ENCODE measurements around the gene SLC16A14. TPM values are rescaled to one million over a fixed set of nuclear protein-coding genes. Genes with fewer than 3 reads are reported as not detected.
A peak's percentile ranks its signal among the peaks of the same experiment; 100 is the strongest.

SLC16A14 gene
- total RNA-seq, 1 experiment from 2014 or later, result 0.56 TPM

DNA sequence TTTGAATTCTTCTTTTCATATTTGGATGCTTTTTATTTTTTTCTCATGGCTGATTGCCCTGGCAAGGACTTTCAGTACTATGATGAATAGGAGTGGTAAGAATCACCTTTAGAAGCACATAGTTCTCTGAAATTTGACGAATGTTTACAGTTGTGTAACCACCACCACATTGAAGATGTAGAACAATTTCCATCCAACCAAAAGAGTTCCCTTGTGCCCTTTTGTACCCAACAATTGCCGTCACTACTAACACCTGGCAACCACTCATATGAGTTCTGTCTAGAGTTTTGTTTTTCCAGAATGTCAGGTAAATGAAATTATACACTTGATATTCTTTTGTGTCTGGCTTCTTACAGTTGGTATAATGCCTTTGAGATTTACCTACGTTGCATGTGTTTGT is 28.7 kb upstream of the SLC16A14 start:
- ChIA-PET POLR2A (interaction anchor here (0.7 to 1.0 kb wide), 2 partner anchors 8 to 648 kb away, joined by 3 read pairs; no protein-coding TSS in a partner anchor), CTCF (no interaction called here)
- no peaks in the 10 kb centered on the region for H3K27me3 Mint-ChIP-seq (ENCODE audit: insufficient read depth, unreplicated experiment)
- DNase-seq (ENCODE audit: unreplicated experiment), result peak; percentile 60
- H3K9me3 Mint-ChIP-seq (ENCODE audit: unreplicated experiment), result peaks cover 11% of the 10 kb centered on the region
- intact Hi-C loops (cut with micrococcal nuclease), result no loop called here
- TF ChIP-seq, protein P1, sequence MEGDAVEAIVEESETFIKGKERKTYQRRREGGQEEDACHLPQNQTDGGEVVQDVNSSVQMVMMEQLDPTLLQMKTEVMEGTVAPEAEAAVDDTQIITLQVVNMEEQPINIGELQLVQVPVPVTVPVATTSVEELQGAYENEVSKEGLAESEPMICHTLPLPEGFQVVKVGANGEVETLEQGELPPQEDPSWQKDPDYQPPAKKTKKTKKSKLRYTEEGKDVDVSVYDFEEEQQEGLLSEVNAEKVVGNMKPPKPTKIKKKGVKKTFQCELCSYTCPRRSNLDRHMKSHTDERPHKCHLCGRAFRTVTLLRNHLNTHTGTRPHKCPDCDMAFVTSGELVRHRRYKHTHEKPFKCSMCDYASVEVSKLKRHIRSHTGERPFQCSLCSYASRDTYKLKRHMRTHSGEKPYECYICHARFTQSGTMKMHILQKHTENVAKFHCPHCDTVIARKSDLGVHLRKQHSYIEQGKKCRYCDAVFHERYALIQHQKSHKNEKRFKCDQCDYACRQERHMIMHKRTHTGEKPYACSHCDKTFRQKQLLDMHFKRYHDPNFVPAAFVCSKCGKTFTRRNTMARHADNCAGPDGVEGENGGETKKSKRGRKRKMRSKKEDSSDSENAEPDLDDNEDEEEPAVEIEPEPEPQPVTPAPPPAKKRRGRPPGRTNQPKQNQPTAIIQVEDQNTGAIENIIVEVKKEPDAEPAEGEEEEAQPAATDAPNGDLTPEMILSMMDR (IDR thresholded peaks at IDR 0.05; ENCODE audit: unreplicated experiment), result no peak
- no TSS peak for BruUV-seq (replicated peaks)
- no peaks in the 10 kb centered on the region for H3K36me3 Mint-ChIP-seq (ENCODE audit: insufficient read depth, unreplicated experiment)
- H3K4me1 Mint-ChIP-seq (ENCODE audit: insufficient read depth, unreplicated experiment), result no peaks in the 10 kb centered on the region
- H3K4me3 Mint-ChIP-seq (ENCODE audit: unreplicated experiment), result no peak overlapping the region
- peak overlapping the region; percentile 79 for H3K27ac Mint-ChIP-seq (ENCODE audit: low read depth, unreplicated experiment)

DNA sequence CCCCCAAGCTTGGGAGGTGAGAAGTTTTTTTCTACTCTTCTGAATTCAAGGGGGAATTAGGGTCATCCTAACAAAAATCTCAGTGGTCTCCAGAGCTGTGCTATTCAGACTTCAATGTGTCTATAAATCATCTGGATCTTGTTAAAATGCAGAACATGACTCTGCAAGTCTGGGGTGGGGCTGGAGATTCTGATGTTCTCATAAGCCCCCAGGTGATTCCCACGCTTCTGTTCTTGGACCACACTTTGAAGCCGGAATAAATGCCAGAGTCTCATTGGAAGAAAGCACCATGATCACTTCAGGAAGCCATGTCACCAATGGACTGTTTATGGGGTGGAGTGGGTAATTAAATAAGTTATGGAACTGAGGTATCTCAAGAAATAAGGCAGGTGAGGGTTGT is 22.2 kb upstream of the SLC16A14 start:
- ChIA-PET CTCF (interaction anchor here (0.5 kb wide), 1 partner anchor 1082 kb away, joined by 3 read pairs; no protein-coding TSS in a partner anchor), POLR2A (interaction anchor here (0.7 kb wide), 1 partner anchor 50 kb away, joined by 3 read pairs; no protein-coding TSS in a partner anchor)
- no peak overlapping the region for H3K4me3 Mint-ChIP-seq (ENCODE audit: unreplicated experiment)
- TF ChIP-seq, protein P1 (IDR thresholded peaks at IDR 0.05; ENCODE audit: unreplicated experiment), result no peak
- H3K36me3 Mint-ChIP-seq (ENCODE audit: insufficient read depth, unreplicated experiment), result no peaks in the 10 kb centered on the region
- no peaks in the 10 kb centered on the region for H3K4me1 Mint-ChIP-seq (ENCODE audit: insufficient read depth, unreplicated experiment)
- H3K27me3 Mint-ChIP-seq (ENCODE audit: insufficient read depth, unreplicated experiment), result peaks cover 10% of the 10 kb centered on the region
- H3K9me3 Mint-ChIP-seq (ENCODE audit: unreplicated experiment), result peaks cover 7% of the 10 kb centered on the region
- H3K27ac Mint-ChIP-seq (ENCODE audit: low read depth, unreplicated experiment), result no peak overlapping the region
- intact Hi-C loops (cut with micrococcal nuclease), result no loop called here
- no peak for DNase-seq (ENCODE audit: unreplicated experiment)
- BruUV-seq (replicated peaks), result no TSS peak

DNA sequence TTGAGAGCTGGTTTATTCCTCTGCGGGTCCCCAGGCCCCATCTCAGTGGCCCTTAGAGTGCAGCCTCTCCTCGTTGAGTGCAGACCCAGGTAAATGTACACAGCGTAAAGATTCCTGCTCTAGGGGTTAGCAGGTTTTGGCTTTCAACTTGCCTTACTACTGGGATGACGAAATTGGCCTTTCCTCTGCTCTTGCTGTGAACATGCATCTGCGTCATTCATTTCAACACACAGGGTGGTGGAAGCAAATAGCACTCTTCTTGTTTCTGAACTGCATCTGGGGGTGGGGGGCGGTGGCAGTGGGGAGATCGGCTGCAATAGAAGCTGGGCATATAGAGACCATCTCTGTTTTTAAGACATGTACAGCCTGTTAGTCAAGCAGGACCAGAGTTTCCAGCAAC is 16.5 kb upstream of the SLC16A14 start:
- Mint-ChIP-seq H3K36me3 (ENCODE audit: insufficient read depth, unreplicated experiment) (no peaks in the 10 kb centered on the region), H3K4me1 (ENCODE audit: insufficient read depth, unreplicated experiment) (no peaks in the 10 kb centered on the region), H3K27me3 (ENCODE audit: insufficient read depth, unreplicated experiment) (no peaks in the 10 kb centered on the region), H3K9me3 (ENCODE audit: unreplicated experiment) (no peaks in the 10 kb centered on the region), H3K4me3 (ENCODE audit: unreplicated experiment) (no peak overlapping the region), H3K27ac (ENCODE audit: low read depth, unreplicated experiment) (no peak overlapping the region)
- intact Hi-C loops (cut with micrococcal nuclease), result no loop called here
- CTCF ChIA-PET, result interaction anchor here (1.6 kb wide), 1 partner anchor 16 kb away, joined by 6 read pairs; the partner anchor contains the start of gene SLC16A14
- DNase-seq (ENCODE audit: unreplicated experiment), result peak; percentile 68
- TF ChIP-seq, protein P1 (IDR thresholded peaks at IDR 0.05; ENCODE audit: unreplicated experiment), result no peak
- POLR2A ChIA-PET, result no interaction called here
- BruUV-seq (replicated peaks), result no TSS peak

DNA sequence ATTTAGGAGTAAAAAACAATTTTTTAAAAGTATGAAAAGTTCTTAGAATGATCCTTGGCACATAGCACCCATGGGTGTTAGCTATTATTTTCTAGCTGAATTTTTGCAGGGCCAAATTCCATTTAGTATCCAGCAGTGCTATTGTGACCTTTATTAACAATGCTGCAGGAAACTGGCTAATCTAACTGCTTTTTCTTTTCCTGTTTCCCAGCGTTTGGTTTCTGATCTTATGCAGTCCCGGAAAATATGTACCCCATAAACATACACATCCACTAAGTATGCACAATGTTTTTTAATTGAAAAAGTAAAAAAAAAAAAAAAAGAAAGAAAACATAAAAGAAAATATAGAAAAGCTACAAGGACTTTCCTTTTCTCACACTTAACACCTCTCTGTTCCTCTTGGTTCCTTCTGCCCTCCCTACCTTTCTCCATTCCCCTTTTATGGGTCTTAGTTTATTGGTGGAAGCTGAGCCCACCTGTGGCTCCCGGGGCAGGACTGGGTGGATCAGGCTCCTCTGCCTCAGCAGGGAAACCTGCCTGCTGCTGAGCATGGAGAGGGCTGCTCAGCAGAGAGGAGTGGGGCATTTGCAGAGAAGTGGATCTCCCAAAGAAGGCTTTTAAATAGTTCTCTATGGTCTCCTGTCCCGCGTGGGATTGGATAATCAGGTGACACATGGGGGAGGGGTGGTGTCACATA is 9.3 kb upstream of the SLC16A14 start:
- Mint-ChIP-seq H3K36me3 (ENCODE audit: insufficient read depth, unreplicated experiment) (no peaks in the 10 kb centered on the region), H3K27me3 (ENCODE audit: insufficient read depth, unreplicated experiment) (no peaks in the 10 kb centered on the region), H3K9me3 (ENCODE audit: unreplicated experiment) (peaks cover 8% of the 10 kb centered on the region), H3K4me3 (ENCODE audit: unreplicated experiment) (no peak overlapping the region), H3K4me1 (ENCODE audit: insufficient read depth, unreplicated experiment) (peaks cover 3% of the 10 kb centered on the region), H3K27ac (ENCODE audit: low read depth, unreplicated experiment) (peak overlapping the region; percentile 32)
- CTCF ChIA-PET, result interaction anchor here (1.2 kb wide), 1 partner anchor 277 kb away, joined by 4 read pairs; no protein-coding TSS in a partner anchor
- intact Hi-C loops (cut with micrococcal nuclease), result no loop called here
- POLR2A ChIA-PET, result no interaction called here
- no TSS peak for BruUV-seq (replicated peaks)
- DNase-seq (ENCODE audit: unreplicated experiment), result no peak
- TF ChIP-seq, protein P1 (IDR thresholded peaks at IDR 0.05; ENCODE audit: unreplicated experiment), result no peak
